ENCODE results near the gene NFATC2IP.
"Not testable (repeated sequence)": the region's sequence is repeated elsewhere in the genome, so short reads cannot be mapped to it uniquely, and the experiment has no call there.

Gene NFATC2IP

DNA sequence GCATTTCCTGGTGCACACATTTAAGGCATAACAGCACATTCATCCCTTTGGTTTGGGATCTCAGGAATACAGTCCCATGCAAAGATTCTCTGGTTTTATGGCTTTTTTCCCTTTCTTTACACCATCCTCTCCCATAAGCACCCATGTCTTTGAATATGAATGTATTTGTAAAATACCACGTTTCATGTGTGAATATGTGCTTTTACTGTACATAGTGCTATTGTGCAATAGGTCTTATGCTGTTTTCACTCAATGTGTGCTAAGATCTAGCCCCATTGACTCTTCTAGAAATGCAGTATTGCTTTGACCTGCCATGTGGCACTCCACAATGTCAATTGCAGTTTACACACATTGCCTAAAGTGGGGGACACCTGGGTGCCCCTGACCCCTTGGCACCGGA lies 13.8 kb downstream of the NFATC2IP start:
- in situ Hi-C loops (cut with MboI; ENCODE audit: low sequenced_read_pairs): no loop called here

DNA sequence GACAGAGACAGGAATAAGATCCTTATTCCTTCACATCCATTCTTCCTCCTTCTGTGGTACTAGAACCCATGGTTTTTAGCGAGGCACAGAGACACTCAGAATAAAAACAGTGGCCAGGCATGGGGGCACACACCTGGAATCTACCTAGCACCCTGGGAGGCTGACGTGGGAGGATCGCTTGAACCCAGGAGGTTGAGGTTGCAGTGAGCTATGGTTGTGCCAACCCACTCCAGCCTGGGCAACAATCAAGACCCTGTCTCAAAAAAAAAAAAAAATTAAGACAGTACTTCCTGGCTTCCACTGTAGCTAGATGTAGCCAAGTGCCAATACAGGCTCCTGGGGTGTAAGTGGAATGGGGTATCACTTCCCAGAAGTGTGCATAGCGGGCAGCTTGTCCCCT lies 16.4 kb downstream of the NFATC2IP start:
- in situ Hi-C loops (cut with MboI; ENCODE audit: low sequenced_read_pairs): no loop called here

- in situ Hi-C loops (cut with MboI; ENCODE audit: low sequenced_read_pairs): not testable (repeated sequence)
Measured at GRCh38 chr16:28969696-28970095, 19.0 kb downstream of the NFATC2IP start.

DNA sequence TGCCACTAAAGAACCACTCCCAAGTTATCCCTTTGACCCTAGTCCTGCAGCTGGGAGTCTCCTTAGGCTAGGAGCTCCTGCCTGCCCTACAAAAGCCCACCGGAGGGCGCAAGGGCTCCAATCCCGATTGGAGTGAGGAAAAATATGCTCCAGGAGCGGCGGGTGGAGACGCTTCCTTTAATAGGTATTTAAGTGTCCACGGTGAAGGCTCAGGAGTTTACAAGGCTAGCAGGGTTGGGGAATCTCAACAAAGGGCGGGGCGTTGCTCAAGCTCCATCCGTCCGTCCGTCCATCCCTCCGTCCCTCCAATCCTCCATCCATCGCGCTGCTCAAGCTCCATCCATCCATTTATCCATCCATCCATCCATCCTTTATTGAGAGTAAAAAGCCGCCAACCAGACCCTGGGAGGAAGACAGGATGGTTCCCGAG lies 23.3 kb downstream of the NFATC2IP start:
- in situ Hi-C loops (cut with MboI; ENCODE audit: low sequenced_read_pairs): no loop called here

- in situ Hi-C loops (cut with MboI; ENCODE audit: low sequenced_read_pairs): no loop called here
Measured at GRCh38 chr16:28974437-28975157, 23.9 kb downstream of the NFATC2IP start, which contains the start of gene SPNS1. TSS of gene SPNS1 (plus strand) at chr16:28974778. CDS start at chr16:28975152, 374 bp downstream.

DNA sequence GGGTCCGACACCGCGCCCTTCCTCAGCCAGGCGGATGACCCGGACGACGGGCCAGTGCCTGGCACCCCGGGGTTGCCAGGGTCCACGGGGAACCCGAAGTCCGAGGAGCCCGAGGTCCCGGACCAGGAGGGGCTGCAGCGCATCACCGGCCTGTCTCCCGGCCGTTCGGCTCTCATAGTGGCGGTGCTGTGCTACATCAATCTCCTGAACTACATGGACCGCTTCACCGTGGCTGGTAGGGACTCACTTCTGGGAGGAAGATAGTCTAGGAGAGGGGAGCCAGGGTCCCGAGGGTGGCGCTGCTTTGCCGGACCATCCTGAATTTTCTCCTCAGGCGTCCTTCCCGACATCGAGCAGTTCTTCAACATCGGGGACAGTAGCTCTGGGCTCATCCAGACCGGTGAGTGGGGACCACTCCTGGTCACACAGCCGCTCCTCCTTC lies 24.4 kb downstream of the NFATC2IP start:
- in situ Hi-C loops (cut with MboI; ENCODE audit: low sequenced_read_pairs): no loop called here

DNA sequence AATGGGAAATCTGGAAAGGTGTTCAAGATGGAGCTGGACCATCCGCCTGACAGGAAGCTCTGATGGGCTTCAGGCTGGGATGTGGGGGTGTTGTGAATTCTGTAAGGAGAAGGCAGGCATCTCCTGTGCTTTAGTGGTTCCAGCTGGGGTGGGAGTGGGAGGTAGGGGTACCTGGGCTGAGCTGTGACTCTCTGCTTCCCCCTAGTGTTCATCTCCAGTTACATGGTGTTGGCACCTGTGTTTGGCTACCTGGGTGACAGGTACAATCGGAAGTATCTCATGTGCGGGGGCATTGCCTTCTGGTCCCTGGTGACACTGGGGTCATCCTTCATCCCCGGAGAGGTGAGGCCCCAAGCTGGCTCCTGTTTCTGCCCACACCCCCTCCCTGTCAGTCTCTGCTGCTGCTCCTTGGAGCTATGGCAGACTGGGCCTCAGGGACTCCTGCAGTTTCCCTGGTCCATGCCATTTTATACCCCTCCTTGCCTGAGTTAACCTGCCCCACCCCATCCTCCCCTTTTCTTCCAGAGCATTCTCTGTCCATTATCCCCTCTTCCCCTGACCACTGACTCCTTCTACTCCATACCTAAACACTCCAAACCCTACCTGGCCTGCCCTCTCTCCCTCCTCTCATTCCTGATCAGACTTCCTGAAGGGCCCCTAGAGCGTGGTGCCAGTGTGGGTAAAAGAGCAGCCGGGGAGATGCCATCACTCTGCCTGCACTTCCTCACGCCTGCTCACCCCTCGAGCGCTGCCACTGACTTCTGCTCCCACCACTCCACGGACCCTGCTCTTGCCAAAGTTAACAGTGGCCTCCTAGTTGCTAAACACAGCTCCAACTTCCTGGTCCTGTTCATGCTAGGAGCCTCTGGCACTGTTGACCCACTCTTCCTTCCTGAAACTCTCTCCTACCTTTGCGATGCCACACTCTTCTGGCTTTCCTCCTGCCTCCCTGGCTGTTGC lies 27.2 kb downstream of the NFATC2IP start:
- in situ Hi-C loops (cut with MboI; ENCODE audit: low sequenced_read_pairs): no loop called here

GRCh38 chr16:28980330-28980729 lies 29.6 kb downstream of the NFATC2IP start:
- in situ Hi-C loops (cut with MboI; ENCODE audit: low sequenced_read_pairs): not testable (repeated sequence)

DNA sequence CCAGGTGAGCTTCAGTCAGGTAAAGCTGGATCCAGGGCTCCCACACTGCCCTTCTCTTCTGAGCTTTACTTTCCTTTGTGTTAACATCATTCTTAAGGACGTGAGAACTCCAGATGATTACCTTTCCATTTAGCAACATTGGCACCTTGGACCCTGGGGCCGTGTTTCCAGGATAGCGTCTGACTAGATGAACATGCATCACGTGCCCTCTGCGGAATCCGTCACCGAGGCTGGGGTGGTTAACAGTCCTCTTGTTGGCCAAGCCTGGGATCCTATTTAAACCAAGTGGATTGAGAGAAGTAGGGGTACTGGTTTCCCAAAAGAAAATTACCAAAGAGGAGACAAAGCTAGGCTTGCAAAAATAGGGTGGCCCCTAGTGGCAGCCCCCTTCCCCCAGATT lies 30.2 kb downstream of the NFATC2IP start:
- in situ Hi-C loops (cut with MboI; ENCODE audit: low sequenced_read_pairs): no loop called here

DNA sequence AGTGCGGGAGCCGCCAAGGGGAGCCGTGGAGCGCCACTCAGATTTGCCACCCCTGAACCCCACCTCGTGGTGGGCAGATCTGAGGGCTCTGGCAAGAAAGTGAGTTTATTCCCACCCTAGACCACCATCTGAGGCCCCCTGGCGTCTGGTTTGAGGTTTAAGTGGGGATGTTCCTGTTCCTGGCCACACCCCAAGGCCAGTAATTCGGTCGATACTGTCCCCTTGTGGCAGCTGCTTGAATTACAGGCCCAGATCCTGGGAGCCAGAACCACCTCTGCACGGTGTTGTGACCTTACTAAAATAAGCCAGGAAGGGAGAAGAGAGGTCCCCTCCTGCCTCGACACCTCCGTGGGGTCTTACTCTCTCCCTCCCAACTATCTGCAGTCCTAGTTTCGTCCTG lies 30.8 kb downstream of the NFATC2IP start:
- in situ Hi-C loops (cut with MboI; ENCODE audit: low sequenced_read_pairs): no loop called here

- in situ Hi-C loops (cut with MboI; ENCODE audit: low sequenced_read_pairs): no loop called here
Measured at GRCh38 chr16:28982418-28982817, 31.7 kb downstream of the NFATC2IP start.

GRCh38 chr16:28982949-28983348 lies 32.2 kb downstream of the NFATC2IP start:
- in situ Hi-C loops (cut with MboI; ENCODE audit: low sequenced_read_pairs): no loop called here

DNA sequence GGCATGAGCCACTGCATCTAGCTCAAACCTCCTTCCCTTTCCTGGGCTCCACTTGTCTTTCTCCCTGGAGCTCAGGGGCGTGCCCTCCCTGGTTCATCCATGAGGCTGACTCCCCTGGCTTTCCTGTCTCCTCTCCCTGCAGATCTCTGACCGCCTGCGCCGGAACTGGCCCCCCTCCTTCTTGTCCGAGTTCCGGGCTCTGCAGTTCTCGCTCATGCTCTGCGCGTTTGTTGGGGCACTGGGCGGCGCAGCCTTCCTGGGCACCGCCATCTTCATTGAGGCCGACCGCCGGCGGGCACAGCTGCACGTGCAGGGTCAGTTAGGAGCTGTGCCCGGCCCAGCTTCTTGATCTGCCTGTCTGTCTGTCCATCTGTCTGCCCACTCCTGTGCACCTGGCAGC lies 32.9 kb downstream of the NFATC2IP start:
- in situ Hi-C loops (cut with MboI; ENCODE audit: low sequenced_read_pairs): no loop called here

DNA sequence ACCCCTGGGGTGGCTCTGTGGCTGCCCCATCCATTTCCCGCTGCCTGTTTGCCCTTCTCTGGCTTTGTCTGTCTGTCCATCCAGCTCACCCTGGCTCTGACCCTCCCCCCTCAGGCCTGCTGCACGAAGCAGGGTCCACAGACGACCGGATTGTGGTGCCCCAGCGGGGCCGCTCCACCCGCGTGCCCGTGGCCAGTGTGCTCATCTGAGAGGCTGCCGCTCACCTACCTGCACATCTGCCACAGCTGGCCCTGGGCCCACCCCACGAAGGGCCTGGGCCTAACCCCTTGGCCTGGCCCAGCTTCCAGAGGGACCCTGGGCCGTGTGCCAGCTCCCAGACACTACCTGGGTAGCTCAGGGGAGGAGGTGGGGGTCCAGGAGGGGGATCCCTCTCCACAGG lies 33.4 kb downstream of the NFATC2IP start:
- in situ Hi-C loops (cut with MboI; ENCODE audit: low sequenced_read_pairs): no loop called here

DNA sequence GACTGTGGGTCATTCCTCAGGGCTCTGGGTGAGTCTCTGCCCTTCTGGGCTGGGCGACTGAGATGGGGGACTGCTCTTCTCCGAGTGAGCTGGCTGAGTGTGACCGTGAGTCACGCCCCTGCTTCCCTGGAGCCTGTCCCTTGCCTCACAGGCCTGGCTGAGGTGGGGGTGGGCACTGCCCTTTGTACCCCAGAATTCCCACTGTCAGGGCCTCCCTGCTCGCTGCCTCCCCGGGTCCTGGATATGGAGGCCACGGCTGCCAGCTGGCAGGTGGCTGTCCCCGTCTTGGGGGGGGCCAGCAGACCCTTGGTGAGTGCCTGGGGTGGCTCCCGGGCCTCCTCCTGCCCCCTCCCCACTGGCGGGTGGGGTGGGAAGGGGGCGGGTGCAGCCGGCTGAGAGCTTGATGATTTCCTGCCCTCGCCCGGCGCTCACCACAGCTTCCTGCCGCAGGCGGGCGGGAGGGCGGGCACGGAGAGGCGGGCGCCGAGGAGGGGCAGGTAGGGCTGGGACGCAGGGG lies 33.9 kb downstream of the NFATC2IP start, which contains the start of gene LAT:
Gene LAT (plus strand): TSS at position 434 of the 517 bp plus-strand sequence. CDS start 366 bp downstream, outside the sequence.
- in situ Hi-C loops (cut with MboI; ENCODE audit: low sequenced_read_pairs): no loop called here

DNA sequence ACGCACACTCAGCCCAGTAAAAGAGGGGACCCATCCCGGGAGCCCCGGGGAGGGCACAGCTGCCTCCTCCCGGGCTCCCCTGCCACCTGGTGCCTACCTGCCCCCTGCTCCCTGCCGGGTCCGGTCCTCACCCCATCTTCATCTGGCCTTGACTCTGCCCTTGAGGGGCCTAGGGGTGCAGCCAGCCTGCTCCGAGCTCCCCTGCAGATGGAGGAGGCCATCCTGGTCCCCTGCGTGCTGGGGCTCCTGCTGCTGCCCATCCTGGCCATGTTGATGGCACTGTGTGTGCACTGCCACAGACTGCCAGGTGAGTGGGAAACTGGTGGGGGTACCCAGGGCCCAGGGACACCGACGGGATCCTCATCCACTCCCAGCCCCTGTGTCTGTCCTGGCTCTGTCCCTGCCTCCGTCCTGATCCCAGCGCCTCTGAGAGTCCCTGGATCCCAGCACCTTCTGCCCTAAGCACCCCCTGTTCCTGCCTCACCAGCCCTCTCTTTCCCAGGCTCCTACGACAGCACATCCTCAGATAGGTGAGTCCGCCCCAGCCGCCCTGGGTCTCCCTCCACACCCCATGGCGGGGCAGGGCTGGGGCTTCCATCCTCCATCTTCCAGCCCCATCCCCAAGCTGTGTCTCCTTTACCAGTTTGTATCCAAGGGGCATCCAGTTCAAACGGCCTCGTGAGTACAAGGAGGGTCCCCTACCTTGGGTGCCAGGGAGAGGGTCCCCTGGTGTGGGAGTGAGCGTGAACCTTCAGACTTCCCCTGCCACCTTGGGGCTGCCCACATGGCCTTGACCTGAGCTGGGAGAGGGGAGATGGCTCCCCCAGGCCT lies 34.7 kb downstream of the NFATC2IP start:
- in situ Hi-C loops (cut with MboI; ENCODE audit: low sequenced_read_pairs): no loop called here

DNA sequence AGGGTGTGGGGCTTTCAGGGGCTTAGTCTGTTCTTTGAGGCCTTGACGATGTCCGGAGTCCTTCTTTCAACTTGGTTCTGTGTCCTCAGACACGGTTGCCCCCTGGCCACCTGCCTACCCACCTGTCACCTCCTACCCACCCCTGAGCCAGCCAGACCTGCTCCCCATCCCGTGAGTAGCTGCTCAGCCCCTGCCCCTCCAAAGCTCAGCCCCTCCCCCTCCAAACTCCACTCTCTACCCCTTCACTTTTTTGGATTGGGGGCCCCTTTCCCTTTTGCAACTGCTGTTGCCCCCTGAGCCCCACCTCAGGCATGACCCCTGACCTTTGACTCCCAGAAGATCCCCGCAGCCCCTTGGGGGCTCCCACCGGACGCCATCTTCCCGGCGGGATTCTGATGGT lies 35.3 kb downstream of the NFATC2IP start:
- in situ Hi-C loops (cut with MboI; ENCODE audit: low sequenced_read_pairs): no loop called here

GRCh38 chr16:28986492-28986891 lies 35.8 kb downstream of the NFATC2IP start:
- in situ Hi-C loops (cut with MboI; ENCODE audit: low sequenced_read_pairs): no loop called here

- in situ Hi-C loops (cut with MboI; ENCODE audit: low sequenced_read_pairs): no loop called here
Measured at GRCh38 chr16:28987170-28987853, 36.6 kb downstream of the NFATC2IP start.

GRCh38 chr16:28989363-28989762 lies 38.6 kb downstream of the NFATC2IP start:
- in situ Hi-C loops (cut with MboI; ENCODE audit: low sequenced_read_pairs): no loop called here

Measured in HL-60/S4 treated with retinoic acid at 250 ng/mL for 4 days and 3 days (cell line).